ENCODE results near the gene IFT122. TPM values are rescaled to one million over a fixed set of nuclear protein-coding genes. Genes with fewer than 3 reads are reported as not detected.

IFT122 gene
- total RNA-seq, 1 donor from 2014 or later = 26.5 TPM

DNA sequence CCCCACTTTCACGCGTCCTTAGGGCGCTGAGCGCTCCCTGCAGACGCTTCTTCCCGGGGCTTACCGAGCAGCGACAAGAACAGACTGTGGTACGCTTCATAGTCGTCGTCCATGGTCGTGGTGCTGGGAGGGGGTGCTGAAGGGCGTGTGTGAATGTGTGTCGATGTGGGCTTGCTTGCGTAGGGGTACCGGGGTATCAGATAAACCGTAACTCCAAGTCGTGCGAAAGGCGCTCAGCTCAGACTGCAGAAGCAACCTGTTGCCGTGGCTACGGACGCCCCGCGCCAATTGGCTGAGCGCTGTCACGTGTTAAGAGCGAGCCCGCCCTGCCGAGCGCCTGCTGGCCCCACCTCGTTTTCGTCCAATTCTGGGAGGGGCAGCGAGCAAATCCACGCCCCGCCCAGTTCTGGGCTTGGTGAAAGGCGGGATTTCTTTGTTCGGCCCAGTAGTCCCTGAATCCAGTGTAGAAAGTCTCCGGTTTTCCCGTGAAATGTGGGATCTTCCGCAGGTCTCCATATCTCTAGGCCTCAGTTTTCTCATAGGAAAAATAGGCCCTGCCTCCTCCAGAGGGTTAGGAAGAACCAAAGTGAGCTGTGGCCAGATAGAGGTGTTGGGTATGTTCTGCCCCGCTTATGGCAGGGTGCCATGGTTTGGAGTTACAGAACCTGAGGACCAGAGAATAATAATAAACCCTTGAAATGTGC is 11.5 kb upstream of the IFT122 start, which contains the start of gene EFCAB12:
Gene EFCAB12 (minus strand): TSS at position 261 of the 704 bp plus-strand sequence. CDS start 148 bp downstream, at position 113.
- H3K27me3 ChIP-seq = no peaks in the 10 kb centered on the region
- peak within 1 kb of the TSS; percentile 58 for H3K27ac ChIP-seq
- peak; percentile 98 for DNase-seq
- intact Hi-C loops (cut with DNase I) = no loop called here
- peak; percentile 97 for ATAC-seq
- H3K9me3 ChIP-seq = no peaks in the 10 kb centered on the region
- peaks cover 37% of the 10 kb centered on the region for H3K36me3 ChIP-seq
- TF ChIP-seq, protein P1, sequence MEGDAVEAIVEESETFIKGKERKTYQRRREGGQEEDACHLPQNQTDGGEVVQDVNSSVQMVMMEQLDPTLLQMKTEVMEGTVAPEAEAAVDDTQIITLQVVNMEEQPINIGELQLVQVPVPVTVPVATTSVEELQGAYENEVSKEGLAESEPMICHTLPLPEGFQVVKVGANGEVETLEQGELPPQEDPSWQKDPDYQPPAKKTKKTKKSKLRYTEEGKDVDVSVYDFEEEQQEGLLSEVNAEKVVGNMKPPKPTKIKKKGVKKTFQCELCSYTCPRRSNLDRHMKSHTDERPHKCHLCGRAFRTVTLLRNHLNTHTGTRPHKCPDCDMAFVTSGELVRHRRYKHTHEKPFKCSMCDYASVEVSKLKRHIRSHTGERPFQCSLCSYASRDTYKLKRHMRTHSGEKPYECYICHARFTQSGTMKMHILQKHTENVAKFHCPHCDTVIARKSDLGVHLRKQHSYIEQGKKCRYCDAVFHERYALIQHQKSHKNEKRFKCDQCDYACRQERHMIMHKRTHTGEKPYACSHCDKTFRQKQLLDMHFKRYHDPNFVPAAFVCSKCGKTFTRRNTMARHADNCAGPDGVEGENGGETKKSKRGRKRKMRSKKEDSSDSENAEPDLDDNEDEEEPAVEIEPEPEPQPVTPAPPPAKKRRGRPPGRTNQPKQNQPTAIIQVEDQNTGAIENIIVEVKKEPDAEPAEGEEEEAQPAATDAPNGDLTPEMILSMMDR (IDR thresholded peaks at IDR 0.05) = no peak
- H3K4me1 ChIP-seq = peaks cover 15% of the 10 kb centered on the region
- H3K4me3 ChIP-seq = peak within 1 kb of the TSS; percentile 56

DNA sequence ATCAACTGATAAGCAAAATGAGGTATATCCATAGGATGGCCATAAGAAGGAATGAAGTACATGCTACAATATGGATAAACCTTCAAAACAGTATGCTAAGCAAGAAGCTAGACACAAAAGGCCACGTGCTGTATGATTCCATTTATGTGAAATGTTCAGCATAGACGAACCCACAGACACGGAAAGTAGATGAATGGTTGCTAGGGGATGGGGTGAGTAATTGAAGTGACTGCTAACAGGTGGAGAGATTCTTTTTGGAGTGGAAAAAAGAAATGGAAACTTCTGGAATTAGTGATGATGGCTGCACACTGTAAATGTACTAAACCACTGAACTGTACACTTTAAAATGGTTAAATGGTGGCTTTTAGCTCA is 11.0 kb upstream of the IFT122 start:
- no peak for DNase-seq
- Histone ChIP-seq H3K9me3 (no peaks in the 10 kb centered on the region), H3K36me3 (peaks cover 42% of the 10 kb centered on the region), H3K4me1 (peaks cover 15% of the 10 kb centered on the region), H3K27ac (peak overlapping the region; percentile 58), H3K4me3 (peak overlapping the region; percentile 56), H3K27me3 (no peaks in the 10 kb centered on the region)
- TF ChIP-seq, protein P1 (IDR thresholded peaks at IDR 0.05) = no peak
- intact Hi-C loops (cut with DNase I) = no loop called here
- ATAC-seq = no peak

DNA sequence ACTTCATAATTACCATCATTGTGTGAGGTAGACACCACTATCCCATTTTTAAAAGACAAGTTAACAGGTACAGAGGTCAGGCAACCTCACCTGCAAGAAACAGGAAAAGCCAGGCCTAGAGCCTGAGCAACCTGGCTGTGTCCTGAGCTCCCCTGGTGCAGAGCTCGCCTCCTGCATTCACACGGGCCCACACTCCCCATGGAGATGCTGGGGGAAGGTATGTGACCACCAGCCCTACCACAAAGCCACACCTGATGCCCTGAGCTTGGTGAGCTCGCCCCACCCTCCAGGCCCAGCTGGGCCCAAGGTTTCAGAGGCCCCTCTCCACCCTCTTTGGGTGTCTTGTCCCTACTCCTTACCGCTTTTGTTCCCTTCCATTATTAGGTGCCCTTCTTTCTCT is 10.4 kb upstream of the IFT122 start:
- no peak for ATAC-seq
- H3K27me3 ChIP-seq = no peaks in the 10 kb centered on the region
- intact Hi-C loops (cut with DNase I) = no loop called here
- peaks cover 46% of the 10 kb centered on the region for H3K36me3 ChIP-seq
- no peak for DNase-seq
- peaks cover 17% of the 10 kb centered on the region for H3K4me1 ChIP-seq
- H3K4me3 ChIP-seq = no peak overlapping the region
- H3K27ac ChIP-seq = no peak overlapping the region
- TF ChIP-seq, protein P1 (IDR thresholded peaks at IDR 0.05) = no peak
- H3K9me3 ChIP-seq = no peaks in the 10 kb centered on the region

DNA sequence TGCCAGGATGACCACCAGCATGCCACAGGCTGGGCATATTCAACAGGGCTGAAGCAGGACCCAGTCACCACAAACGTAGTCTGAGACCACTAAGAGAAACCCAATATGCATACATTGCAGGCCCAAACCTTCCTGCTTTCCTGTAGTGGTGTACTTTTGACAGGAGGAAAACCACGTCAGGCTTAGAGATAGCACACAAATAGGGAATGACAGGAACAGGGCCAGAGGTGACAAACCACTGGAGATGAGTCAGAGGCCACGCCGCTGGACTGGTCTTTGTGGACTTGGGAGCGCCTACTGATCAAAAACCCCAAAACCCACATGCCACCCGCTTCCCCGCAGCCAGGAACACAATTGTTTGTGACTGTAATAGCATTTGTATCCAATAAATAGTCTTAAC is 8.0 kb upstream of the IFT122 start:
- ATAC-seq = no peak
- intact Hi-C loops (cut with DNase I) = no loop called here

DNA sequence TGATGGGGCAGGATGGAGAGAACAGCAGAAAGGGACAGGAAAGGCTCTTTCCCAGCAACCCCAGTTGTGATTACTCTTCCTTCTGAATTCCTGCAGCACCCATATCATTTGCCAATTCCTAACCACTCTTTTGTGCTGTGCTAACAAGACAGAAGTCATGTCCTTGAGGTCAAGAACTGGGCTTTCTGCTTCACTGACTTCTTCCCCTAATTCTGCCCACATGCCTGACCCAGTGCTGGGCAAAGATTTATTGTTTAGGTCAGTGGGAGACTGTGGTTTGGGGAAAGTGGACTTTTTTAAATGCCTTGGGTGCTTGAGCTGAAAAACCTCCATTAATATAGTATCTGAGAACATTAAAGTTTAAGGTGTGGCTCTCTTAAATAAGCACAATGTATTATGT is 7.4 kb upstream of the IFT122 start:
- Histone ChIP-seq H3K27me3 (no peaks in the 10 kb centered on the region), H3K4me3 (no peak overlapping the region), H3K9me3 (no peaks in the 10 kb centered on the region), H3K4me1 (peaks cover 32% of the 10 kb centered on the region), H3K36me3 (peaks cover 76% of the 10 kb centered on the region), H3K27ac (no peak overlapping the region)
- intact Hi-C loops (cut with DNase I) = no loop called here
- ATAC-seq (no peak), DNase-seq (no peak)
- TF ChIP-seq, protein P1 (IDR thresholded peaks at IDR 0.05) = no peak

More for the DNA sequence above, 8.0 kb upstream of the IFT122 start:
- TF ChIP-seq, protein P1 (IDR thresholded peaks at IDR 0.05) = no peak
- H3K4me3 ChIP-seq = no peak overlapping the region
- H3K4me1 ChIP-seq = peaks cover 33% of the 10 kb centered on the region
- H3K36me3 ChIP-seq = peaks cover 69% of the 10 kb centered on the region
- H3K27me3 ChIP-seq = no peaks in the 10 kb centered on the region
- H3K9me3 ChIP-seq = no peaks in the 10 kb centered on the region
- no peak for DNase-seq
- H3K27ac ChIP-seq = no peak overlapping the region

Measured in upper lobe of right lung (tissue), 1 donor.